ENCODE data around the gene PLAC8L1. TPM values are rescaled to one million over a fixed set of nuclear protein-coding genes. Genes with fewer than 3 reads are reported as not detected.

Gene PLAC8L1
- total RNA-seq, 1 experiment from 2014 or later = not detected

DNA sequence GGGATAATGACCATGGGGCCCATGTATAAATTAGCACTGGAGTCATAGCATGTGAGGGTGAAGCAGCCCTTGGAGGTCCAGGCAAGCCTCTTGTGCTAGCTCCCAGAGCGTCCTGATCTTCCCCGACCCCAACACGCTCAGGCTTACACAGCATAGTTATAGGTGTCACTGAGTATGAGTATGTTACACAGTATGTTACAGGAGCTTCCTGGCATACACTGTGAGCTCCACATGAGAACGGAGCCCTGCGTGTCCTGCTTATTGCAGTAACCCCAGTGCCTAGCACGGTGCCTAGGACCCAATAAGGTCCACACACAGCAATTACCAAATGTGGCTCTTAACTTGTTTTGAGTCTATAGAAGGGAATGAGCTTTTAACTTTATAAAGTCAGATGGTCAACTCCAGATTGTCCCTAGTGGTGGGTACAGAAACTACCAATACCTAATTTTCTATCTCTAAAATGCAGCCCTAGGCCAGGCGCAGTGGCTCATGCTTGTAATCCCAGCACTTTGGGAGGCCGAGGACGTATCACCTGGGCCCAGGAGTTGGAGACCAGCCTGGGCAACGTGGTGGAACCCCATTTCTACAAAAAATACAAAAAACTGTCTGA lies 64.1 kb downstream of the PLAC8L1 start:
- CTCF ChIA-PET = interaction anchor here (0.6 to 1.2 kb wide), 3 partner anchors 95 to 133 kb away, joined by 3 to 5 read pairs (median 3); no protein-coding TSS in a partner anchor
- TF ChIP-seq, protein P1, sequence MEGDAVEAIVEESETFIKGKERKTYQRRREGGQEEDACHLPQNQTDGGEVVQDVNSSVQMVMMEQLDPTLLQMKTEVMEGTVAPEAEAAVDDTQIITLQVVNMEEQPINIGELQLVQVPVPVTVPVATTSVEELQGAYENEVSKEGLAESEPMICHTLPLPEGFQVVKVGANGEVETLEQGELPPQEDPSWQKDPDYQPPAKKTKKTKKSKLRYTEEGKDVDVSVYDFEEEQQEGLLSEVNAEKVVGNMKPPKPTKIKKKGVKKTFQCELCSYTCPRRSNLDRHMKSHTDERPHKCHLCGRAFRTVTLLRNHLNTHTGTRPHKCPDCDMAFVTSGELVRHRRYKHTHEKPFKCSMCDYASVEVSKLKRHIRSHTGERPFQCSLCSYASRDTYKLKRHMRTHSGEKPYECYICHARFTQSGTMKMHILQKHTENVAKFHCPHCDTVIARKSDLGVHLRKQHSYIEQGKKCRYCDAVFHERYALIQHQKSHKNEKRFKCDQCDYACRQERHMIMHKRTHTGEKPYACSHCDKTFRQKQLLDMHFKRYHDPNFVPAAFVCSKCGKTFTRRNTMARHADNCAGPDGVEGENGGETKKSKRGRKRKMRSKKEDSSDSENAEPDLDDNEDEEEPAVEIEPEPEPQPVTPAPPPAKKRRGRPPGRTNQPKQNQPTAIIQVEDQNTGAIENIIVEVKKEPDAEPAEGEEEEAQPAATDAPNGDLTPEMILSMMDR (conservative IDR thresholded peaks at IDR 0.05) = peak; percentile 68
- no peak for TF ChIP-seq EZH2 (IDR thresholded peaks at IDR 0.05; ENCODE audit: low read depth)
- no peaks in the 10 kb centered on the region for H3K27me3 ChIP-seq (ENCODE audit: insufficient read depth, low read depth)
- POLR2A ChIA-PET (ENCODE audit: unreplicated experiment) = no interaction called here
- DNase-seq = no peak
- no peak overlapping the region for H3K27ac ChIP-seq
- no TSS peak for BruUV-seq (replicated peaks)
- no peaks in the 10 kb centered on the region for H3K9me2 ChIP-seq (ENCODE audit: insufficient read depth)
- H3K4me3 ChIP-seq = no peak overlapping the region
- H3K4me1 ChIP-seq (replicated peaks; ENCODE audit: insufficient read depth) = peaks cover 19% of the 10 kb centered on the region
- H3K4me2 ChIP-seq = no peak overlapping the region
- no peaks in the 10 kb centered on the region for H3K36me3 ChIP-seq (ENCODE audit: low read depth)
- no peaks in the 10 kb centered on the region for H3K79me2 ChIP-seq (ENCODE audit: low read depth)
- 0 out of 2 replicates have a peak, but pooled peaks cover 4% of the 10 kb centered on the region for H3K9me3 ChIP-seq (ENCODE audit: insufficient read depth, low read depth)
- no peak overlapping the region for H2AFZ ChIP-seq
- intact Hi-C loops (cut with micrococcal nuclease; ENCODE audit: unreplicated experiment) = no loop called here
- no peaks in the 10 kb centered on the region for H4K20me1 ChIP-seq (ENCODE audit: insufficient read depth)
- H3F3A ChIP-seq (ENCODE audit: insufficient read depth, low read depth) = peaks cover 15% of the 10 kb centered on the region; the same call in 1 of the 2 replicates

DNA sequence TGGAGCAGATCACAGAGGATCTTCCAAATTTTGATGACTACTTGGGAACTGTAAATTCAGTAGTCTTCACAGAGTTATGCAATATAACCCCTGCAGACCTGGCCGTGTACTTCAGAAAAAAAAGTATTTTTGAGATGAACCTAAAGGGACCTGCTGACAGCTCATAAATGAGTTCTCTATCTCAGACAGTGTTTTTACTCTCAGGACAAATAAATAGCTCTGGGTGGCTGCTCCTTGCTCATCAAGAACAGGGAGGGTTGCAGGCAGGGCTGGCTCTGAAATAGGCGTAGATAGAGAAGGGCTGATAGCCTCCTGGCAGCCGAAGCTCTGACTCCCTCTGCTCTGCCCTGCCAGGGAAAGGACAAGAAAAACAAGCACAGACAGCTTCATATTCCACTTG lies 64.8 kb downstream of the PLAC8L1 start:
- ChIA-PET CTCF (no interaction called here), POLR2A (ENCODE audit: unreplicated experiment) (interaction anchor here (0.6 kb wide), 1 partner anchor 8 kb away, joined by 5 read pairs; no protein-coding TSS in a partner anchor)
- Histone ChIP-seq H3K4me3 (no peak overlapping the region), H3K4me2 (no peak overlapping the region), H3K79me2 (ENCODE audit: low read depth) (no peaks in the 10 kb centered on the region), H3K9me2 (ENCODE audit: insufficient read depth) (no peaks in the 10 kb centered on the region), H3F3A (ENCODE audit: insufficient read depth, low read depth) (peaks cover 15% of the 10 kb centered on the region; the same call in 1 of the 2 replicates), H3K9me3 (ENCODE audit: insufficient read depth, low read depth) (0 out of 2 replicates have a peak, but pooled peaks cover 2% of the 10 kb centered on the region), H3K36me3 (ENCODE audit: low read depth) (no peaks in the 10 kb centered on the region), H4K20me1 (ENCODE audit: insufficient read depth) (no peaks in the 10 kb centered on the region), H3K4me1 (replicated peaks; ENCODE audit: insufficient read depth) (peaks cover 19% of the 10 kb centered on the region), H3K27me3 (ENCODE audit: insufficient read depth, low read depth) (no peaks in the 10 kb centered on the region), H2AFZ (no peak overlapping the region), H3K27ac (no peak overlapping the region)
- intact Hi-C loops (cut with micrococcal nuclease; ENCODE audit: unreplicated experiment) = no loop called here
- no peak for TF ChIP-seq EZH2 (IDR thresholded peaks at IDR 0.05; ENCODE audit: low read depth)
- TF ChIP-seq, protein P1 (conservative IDR thresholded peaks at IDR 0.05) = no peak
- no peak for DNase-seq
- no TSS peak for BruUV-seq (replicated peaks)

DNA sequence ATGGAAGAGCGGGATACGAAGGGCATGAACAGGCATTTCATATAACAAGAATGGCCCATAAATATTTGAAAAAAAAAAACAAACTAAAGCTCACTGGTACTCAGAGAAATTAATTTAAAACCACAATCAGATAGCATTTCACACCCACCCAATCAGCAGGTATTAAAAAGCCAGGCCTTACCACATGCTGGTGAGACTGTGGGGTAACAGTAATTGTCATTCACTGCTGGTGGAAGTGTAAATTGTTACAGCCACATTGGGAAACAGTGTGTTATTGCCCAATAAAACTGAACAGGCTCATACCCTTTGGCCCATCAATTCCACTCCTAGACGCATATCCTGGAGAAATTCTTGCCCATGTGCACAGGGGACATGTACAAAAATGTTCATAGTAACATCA lies 66.0 kb downstream of the PLAC8L1 start:
- CTCF ChIA-PET = interaction anchor here (0.6 kb wide), 1 partner anchor 152 kb away, joined by 3 read pairs; no protein-coding TSS in a partner anchor
- Histone ChIP-seq H3F3A (ENCODE audit: insufficient read depth, low read depth) (peaks cover 15% of the 10 kb centered on the region; the same call in 1 of the 2 replicates), H3K4me2 (no peak overlapping the region), H3K9me2 (ENCODE audit: insufficient read depth) (no peaks in the 10 kb centered on the region), H3K36me3 (ENCODE audit: low read depth) (no peaks in the 10 kb centered on the region), H3K27me3 (ENCODE audit: insufficient read depth, low read depth) (no peaks in the 10 kb centered on the region), H3K79me2 (ENCODE audit: low read depth) (no peaks in the 10 kb centered on the region), H3K27ac (no peak overlapping the region), H4K20me1 (ENCODE audit: insufficient read depth) (no peaks in the 10 kb centered on the region), H3K4me3 (no peak overlapping the region), H2AFZ (no peak overlapping the region), H3K9me3 (ENCODE audit: insufficient read depth, low read depth) (no peaks in the 10 kb centered on the region), H3K4me1 (replicated peaks; ENCODE audit: insufficient read depth) (peaks cover 19% of the 10 kb centered on the region)
- TF ChIP-seq, protein P1 (conservative IDR thresholded peaks at IDR 0.05) = no peak
- TF ChIP-seq EZH2 (IDR thresholded peaks at IDR 0.05; ENCODE audit: low read depth) = no peak
- no TSS peak for BruUV-seq (replicated peaks)
- no peak for DNase-seq
- intact Hi-C loops (cut with micrococcal nuclease; ENCODE audit: unreplicated experiment) = no loop called here
- POLR2A ChIA-PET (ENCODE audit: unreplicated experiment) = no interaction called here
